ENCODE results near the gene FRZB.

Gene FRZB

DNA sequence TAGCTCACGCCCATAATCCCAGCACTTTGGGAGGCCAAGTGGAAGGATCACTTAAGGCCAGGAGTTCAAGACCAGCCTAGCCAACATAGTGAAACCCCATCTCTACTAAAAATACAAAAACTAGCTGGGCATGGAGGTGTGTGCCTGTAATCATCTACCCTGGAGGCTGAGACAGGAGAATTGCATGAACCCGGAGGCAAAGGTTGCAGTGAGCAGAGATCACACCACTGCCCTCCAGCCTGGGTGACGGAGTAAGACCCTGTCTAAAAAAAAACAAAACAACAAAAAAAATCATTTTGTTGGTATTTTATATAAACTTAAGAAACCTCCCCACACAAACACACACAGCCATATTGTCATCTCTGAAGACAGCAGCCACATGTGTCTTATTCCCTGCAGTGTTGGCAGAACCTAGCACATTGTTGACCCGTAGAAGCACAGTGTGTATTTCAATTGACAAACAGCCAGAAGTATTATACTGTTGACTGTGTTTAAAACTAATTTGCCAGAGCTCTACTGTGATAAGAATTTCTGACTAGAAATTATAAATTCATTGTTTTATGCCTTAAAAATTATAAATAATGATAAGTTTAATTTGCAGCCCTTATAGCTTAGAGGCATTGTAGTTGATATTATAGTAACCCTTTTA is 82.3 kb downstream of the FRZB start:
- no peak for DNase-seq

All from Kasumi-1 (cell line).